Peyer's patch (tissue), 4 donors: Measurements from ENCODE around the gene MREG.

Experiments used
- CTCF ChIP-seq, 6 experiments: fragments of 450-650 bp in 4 of 6; fragments of 200-600 bp in 2 of 6; sonication (generic) in 1 of 6; IDR thresholded peaks; one replicate each; pipeline ENCODE4 v1.5.1; 2017 to 2019; ENCODE audit warnings: antibody characterized with exemption in 6 of 6, mild to moderate bottlenecking in 3 of 6, moderate library complexity in 1 of 6
- POLR2A ChIP-seq, 2 donors: fragments of 450-650 bp; IDR thresholded peaks; one replicate each; pipeline ENCODE4 v1.5.1; 2017; ENCODE audit warnings: antibody characterized with exemption in 2 of 2, mild to moderate bottlenecking in 2 of 2, moderate library complexity in 2 of 2

DNA sequence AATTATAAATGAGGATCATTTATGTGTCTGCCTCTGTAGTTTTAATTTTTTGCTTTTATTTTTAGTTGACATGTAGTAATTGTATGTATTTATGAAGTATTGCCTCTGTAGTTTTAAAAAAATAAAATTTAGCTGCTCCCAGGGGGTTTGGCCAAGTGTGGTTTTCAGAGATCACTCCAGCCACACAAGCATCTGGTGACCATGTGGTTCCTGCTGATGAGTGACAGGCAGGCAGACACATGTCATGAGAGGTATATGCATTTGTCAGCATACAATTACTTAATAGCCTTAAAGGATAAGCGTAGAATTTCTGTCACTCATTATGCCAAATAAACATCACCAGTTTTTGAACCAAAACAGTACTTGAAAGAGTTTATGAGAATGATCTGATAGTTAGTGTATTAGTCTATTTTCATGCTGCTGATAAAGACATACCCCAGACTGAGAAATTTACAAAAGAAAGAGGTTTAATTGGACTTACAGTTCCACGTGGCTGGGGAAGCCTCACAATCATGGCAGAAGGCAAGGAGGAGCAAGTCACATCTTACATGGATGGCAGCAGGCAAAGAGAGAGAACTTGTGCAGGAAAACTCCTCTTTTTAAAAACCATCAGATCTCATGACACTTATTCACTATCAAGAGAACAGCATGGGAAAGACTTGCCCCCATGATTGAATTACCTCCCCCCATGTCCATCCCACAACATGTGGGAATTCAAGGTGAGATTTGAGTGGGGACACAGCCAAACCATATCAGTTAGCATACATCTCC, 29.6 kb downstream of the MREG start:
- TF ChIP-seq CTCF (IDR thresholded peaks at IDR 0.05): no peak
- TF ChIP-seq POLR2A (IDR thresholded peaks at IDR 0.05): no peak
